C4-2B (cell line): Measurements from ENCODE around the gene ANKFY1.

Source experiments
- CTCF ChIP-seq: fragments of 450-650 bp; conservative IDR thresholded peaks from 2 replicates; pipeline ENCODE4 v1.5.1; 2017; ENCODE audit warnings: mild to moderate bottlenecking
- ZFX ChIP-seq: fragments of 450-650 bp; IDR thresholded peaks from 2 replicates; pipeline ENCODE4 v1.6.1; 2017

- TF ChIP-seq CTCF, result no peak
- TF ChIP-seq ZFX, result no peak
Measured at GRCh38 chr17:4150096-4150495, 113.7 kb downstream of the ANKFY1 start.
